Peyer's patch (tissue), 4 donors: ENCODE data around the gene NKAIN2. TPM values are rescaled to one million over a fixed set of nuclear protein-coding genes. Genes with fewer than 3 reads are reported as not detected.

Experiments used
- DNase-seq, 3 donors: peaks; one replicate each; pipeline ENCODE4 v3.0.0-alpha.2; 2017 to 2019
- H3K27ac ChIP-seq, 4 donors: fragments of 200-600 bp; sonication (generic); one replicate each; pipeline ENCODE4 v1.5.1; 2016 to 2019
- H3K27me3 ChIP-seq, 2 donors: fragments of 200-600 bp; sonication (generic); one replicate each; pipeline ENCODE4 v1.5.1; 2019
- H3K36me3 ChIP-seq, 3 donors: fragments of 200-600 bp; sonication (generic); one replicate each; pipeline ENCODE4 v1.5.1; 2016 to 2019
- H3K4me1 ChIP-seq, 4 donors: fragments of 200-600 bp; sonication (generic); one replicate each; pipeline ENCODE4 v1.5.1; 2016 to 2019
- H3K4me3 ChIP-seq, 4 donors: fragments of 200-600 bp; sonication (generic); 1 replicate in 3 of 4; 2 replicates in 1 of 4; pipeline ENCODE4 v1.5.1; 2016 to 2019; ENCODE audit warnings: mild to moderate bottlenecking in 1 of 4
- H3K9me3 ChIP-seq, 4 donors: fragments of 200-600 bp; sonication (generic); one replicate each; pipeline ENCODE4 v1.5.1; 2016 to 2019; ENCODE audit warnings: mild to moderate bottlenecking in 1 of 4
- POLR2A ChIP-seq, 2 donors: fragments of 450-650 bp; IDR thresholded peaks; one replicate each; pipeline ENCODE4 v1.5.1; 2017; ENCODE audit warnings: antibody characterized with exemption in 2 of 2, mild to moderate bottlenecking in 2 of 2, moderate library complexity in 2 of 2
- total RNA-seq, 4 donors: library from RNA; depleted of rRNA; stranded (reverse); fragments of >200 nt; gene quantifications; one replicate each; pipeline ENCODE4 v1.1.0, GENCODE V29; 2016
- TF ChIP-seq, protein P1 (sequence below), 6 experiments: fragments of 450-650 bp in 4 of 6; fragments of 200-600 bp in 2 of 6; sonication (generic) in 1 of 6; IDR thresholded peaks; one replicate each; pipeline ENCODE4 v1.5.1; 2017 to 2019; ENCODE audit warnings: antibody characterized with exemption in 6 of 6, mild to moderate bottlenecking in 3 of 6, moderate library complexity in 1 of 6

The NKAIN2 gene
- total RNA-seq, 4 donors from 2014 or later, result not detected

DNA sequence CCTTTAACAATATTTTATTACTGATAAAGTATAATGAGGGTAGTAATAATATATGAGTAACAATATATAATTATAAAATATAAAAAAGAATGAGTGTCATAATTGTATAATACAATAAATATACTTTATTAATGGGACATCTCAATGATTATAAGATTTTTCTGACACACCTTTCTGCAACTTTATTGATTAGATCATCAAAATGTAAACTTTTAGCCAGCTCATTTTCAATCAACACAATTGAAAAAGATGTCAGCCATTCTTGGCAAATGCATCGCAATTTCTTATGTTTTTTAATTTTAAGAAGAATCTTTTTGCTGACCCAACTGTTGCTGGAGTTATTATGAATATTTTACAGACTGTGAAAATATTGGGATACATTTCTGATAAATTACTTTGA is 1026.2 kb downstream of the NKAIN2 start:
- DNase-seq, result no peak
- H3K9me3 ChIP-seq, result no peaks in the 10 kb centered on the region
- H3K27me3 ChIP-seq, result no peaks in the 10 kb centered on the region
- H3K36me3 ChIP-seq, result no peaks in the 10 kb centered on the region
- no peak overlapping the region for H3K27ac ChIP-seq
- TF ChIP-seq, protein P1, sequence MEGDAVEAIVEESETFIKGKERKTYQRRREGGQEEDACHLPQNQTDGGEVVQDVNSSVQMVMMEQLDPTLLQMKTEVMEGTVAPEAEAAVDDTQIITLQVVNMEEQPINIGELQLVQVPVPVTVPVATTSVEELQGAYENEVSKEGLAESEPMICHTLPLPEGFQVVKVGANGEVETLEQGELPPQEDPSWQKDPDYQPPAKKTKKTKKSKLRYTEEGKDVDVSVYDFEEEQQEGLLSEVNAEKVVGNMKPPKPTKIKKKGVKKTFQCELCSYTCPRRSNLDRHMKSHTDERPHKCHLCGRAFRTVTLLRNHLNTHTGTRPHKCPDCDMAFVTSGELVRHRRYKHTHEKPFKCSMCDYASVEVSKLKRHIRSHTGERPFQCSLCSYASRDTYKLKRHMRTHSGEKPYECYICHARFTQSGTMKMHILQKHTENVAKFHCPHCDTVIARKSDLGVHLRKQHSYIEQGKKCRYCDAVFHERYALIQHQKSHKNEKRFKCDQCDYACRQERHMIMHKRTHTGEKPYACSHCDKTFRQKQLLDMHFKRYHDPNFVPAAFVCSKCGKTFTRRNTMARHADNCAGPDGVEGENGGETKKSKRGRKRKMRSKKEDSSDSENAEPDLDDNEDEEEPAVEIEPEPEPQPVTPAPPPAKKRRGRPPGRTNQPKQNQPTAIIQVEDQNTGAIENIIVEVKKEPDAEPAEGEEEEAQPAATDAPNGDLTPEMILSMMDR (IDR thresholded peaks at IDR 0.05), result no peak
- TF ChIP-seq POLR2A (IDR thresholded peaks at IDR 0.05), result no peak
- H3K4me1 ChIP-seq, result no peaks in the 10 kb centered on the region
- H3K4me3 ChIP-seq, result no peak overlapping the region

DNA sequence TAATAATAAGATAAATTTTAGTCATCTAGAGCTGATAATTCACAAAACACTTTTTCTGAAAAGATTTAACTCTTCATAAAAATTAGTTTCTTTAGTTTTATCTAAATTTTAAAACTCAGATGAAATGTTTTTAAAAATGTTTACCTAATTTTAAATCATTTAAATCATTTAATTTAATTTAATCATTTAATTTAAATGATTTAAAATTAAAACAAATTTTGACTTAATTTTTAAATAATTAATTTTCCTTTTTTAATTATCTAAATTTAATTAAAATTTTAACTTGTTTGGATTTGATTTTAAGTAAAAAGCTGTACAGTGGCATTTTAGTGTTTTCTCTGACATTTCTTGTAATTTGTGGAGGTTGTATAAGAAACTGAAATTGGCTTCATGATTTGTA is 1026.8 kb downstream of the NKAIN2 start:
- DNase-seq, result no peak
- no peaks in the 10 kb centered on the region for H3K9me3 ChIP-seq
- no peak for TF ChIP-seq POLR2A (IDR thresholded peaks at IDR 0.05)
- TF ChIP-seq, protein P1 (IDR thresholded peaks at IDR 0.05), result no peak
- no peaks in the 10 kb centered on the region for H3K36me3 ChIP-seq
- H3K4me1 ChIP-seq, result no peaks in the 10 kb centered on the region
- no peaks in the 10 kb centered on the region for H3K27me3 ChIP-seq
- no peak overlapping the region for H3K4me3 ChIP-seq
- no peak overlapping the region for H3K27ac ChIP-seq

DNA sequence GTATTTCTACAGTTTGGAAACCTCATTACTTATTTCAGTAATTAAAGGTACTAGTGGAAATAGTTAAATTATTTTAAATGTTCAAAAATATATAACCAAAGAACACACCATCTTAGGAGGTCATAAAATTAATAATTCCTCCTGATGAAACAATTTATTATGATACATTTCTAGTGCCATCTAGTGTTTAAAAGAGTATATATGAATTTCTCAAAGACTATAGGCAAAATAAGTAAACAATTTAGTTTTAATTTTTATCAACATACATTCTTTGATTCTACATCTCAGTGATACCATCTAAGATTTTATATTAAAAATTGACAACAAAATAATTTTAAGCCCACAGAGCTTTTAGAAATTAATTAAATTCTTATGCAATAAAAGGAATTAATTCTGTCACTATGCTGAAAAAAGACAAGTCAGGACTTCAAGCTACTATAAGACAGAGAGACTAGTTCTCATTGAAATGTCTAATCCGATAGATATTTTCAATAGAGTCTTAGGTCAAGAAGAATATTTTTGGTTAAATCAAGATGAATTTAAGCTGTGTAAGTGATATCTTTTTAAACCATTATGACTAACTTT is 1050.8 kb downstream of the NKAIN2 start:
- H3K36me3 ChIP-seq, result no peaks in the 10 kb centered on the region
- no peaks in the 10 kb centered on the region for H3K9me3 ChIP-seq
- H3K4me1 ChIP-seq, result no peaks in the 10 kb centered on the region
- no peak for TF ChIP-seq POLR2A (IDR thresholded peaks at IDR 0.05)
- TF ChIP-seq, protein P1 (IDR thresholded peaks at IDR 0.05), result no peak
- no peak overlapping the region for H3K4me3 ChIP-seq
- no peak overlapping the region for H3K27ac ChIP-seq
- no peak for DNase-seq
- no peaks in the 10 kb centered on the region for H3K27me3 ChIP-seq

DNA sequence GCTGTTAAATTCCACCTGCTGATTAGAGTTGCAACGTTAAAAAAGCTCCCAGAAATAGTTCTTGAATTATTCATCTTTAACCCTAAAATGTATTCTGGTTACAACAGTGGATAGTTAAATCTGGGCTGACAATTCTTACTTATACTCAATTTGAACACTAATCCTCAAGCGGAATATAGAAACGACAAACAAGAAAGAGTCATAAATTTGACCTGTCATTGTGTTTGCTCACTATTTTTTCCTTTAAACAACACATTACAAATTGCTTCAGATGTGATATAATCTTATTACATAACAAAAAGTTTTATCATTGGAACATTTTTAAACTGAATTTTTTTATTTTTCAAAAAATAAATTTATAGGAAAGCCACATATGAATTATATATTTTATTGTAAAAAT is 1054.1 kb downstream of the NKAIN2 start:
- no peak for DNase-seq
- H3K4me3 ChIP-seq, result no peak overlapping the region
- TF ChIP-seq POLR2A (IDR thresholded peaks at IDR 0.05), result no peak
- TF ChIP-seq, protein P1 (IDR thresholded peaks at IDR 0.05), result no peak
- no peaks in the 10 kb centered on the region for H3K9me3 ChIP-seq
- no peaks in the 10 kb centered on the region for H3K4me1 ChIP-seq
- H3K27ac ChIP-seq, result no peak overlapping the region
- no peaks in the 10 kb centered on the region for H3K27me3 ChIP-seq
- no peaks in the 10 kb centered on the region for H3K36me3 ChIP-seq

DNA sequence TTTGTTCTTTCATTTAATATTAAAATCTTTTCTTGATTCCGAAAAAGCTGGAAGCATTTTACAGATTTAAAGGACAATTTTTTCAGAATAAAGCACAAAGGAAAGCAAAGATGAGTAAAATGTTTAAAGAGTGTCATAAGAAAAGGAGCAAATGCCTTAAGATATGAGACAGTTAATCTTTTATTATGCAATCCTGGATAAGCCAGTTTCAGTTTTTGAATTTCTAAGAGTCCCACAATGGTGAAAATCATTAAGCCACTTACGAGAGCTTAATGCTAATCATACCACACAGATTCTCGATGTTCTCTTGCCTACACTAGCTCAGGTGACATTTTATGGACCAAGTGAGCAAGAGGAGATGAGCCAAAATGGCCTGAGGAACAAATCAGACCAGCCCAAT is 1054.9 kb downstream of the NKAIN2 start:
- Histone ChIP-seq H3K36me3 (no peaks in the 10 kb centered on the region), H3K4me3 (no peak overlapping the region), H3K27me3 (no peaks in the 10 kb centered on the region), H3K27ac (no peak overlapping the region), H3K4me1 (no peaks in the 10 kb centered on the region), H3K9me3 (no peaks in the 10 kb centered on the region)
- no peak for DNase-seq
- TF ChIP-seq POLR2A (IDR thresholded peaks at IDR 0.05), result no peak
- TF ChIP-seq, protein P1 (IDR thresholded peaks at IDR 0.05), result no peak

DNA sequence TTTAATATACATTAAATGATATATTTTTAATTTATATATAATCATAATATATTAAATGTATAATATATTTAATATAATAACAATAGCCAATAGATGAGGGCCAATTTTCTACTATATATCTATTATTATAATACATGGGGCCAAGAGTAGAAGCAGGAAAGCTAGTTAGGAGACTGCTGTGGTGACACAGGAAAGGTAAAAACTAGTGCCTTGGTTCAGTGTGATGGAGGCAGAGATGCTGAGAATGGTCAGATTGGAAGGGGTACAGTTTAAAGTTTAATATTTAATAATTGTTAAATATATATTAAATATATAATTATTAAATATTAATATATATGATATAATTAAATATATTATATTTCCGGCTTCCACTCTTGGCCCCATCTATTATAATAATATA is 1055.7 kb downstream of the NKAIN2 start:
- no peaks in the 10 kb centered on the region for H3K9me3 ChIP-seq
- H3K4me1 ChIP-seq, result no peaks in the 10 kb centered on the region
- H3K27me3 ChIP-seq, result no peaks in the 10 kb centered on the region
- TF ChIP-seq, protein P1 (IDR thresholded peaks at IDR 0.05), result no peak
- TF ChIP-seq POLR2A (IDR thresholded peaks at IDR 0.05), result no peak
- no peaks in the 10 kb centered on the region for H3K36me3 ChIP-seq
- DNase-seq, result no peak
- no peak overlapping the region for H3K27ac ChIP-seq
- H3K4me3 ChIP-seq, result no peak overlapping the region
